MCF 10A (cell line): Measurements from ENCODE around the gene EXOG. TPM values are rescaled to one million over a fixed set of nuclear protein-coding genes. Genes with fewer than 3 reads are reported as not detected.

ENCODE experiments used
- BruUV-seq: library from RNA; stranded (reverse); fragments of 400-500 nt; replicated peaks from 2 replicates; lab custom pipeline; 2021; lab: Mats Ljungman, UMichigan
- CTCF ChIA-PET: fragments of 300-600 bp; sonication (Branson Sonifier 250); formaldehyde crosslinking; extraction: SDS; loops from one replicate; lab custom pipeline; 2021; ENCODE audit warnings: antibody characterized with exemption, inconsistent platforms; lab: Yijun Ruan, JAX
- POLR2A ChIA-PET: fragments of 300-600, 350-650 bp; sonication (Branson Sonifier 250); formaldehyde crosslinking; extraction: SDS; loops from one replicate; lab custom pipeline; 2020; ENCODE audit warnings: antibody characterized with exemption, inconsistent platforms; lab: Yijun Ruan, JAX
- DNase-seq: peaks from one replicate; pipeline ENCODE4 v3.0.0-alpha.2; 2018; ENCODE audit not compliant: unreplicated experiment
- H3K27ac Mint-ChIP-seq: one replicate; pipeline ENCODE4 v1.8.0; 2022; ENCODE audit warnings: mild to moderate bottlenecking, low read depth, mixed read lengths; ENCODE audit not compliant: unreplicated experiment
- H3K27me3 Mint-ChIP-seq: one replicate; pipeline ENCODE4 v1.8.0; 2022; ENCODE audit warnings: mixed read lengths; ENCODE audit not compliant: insufficient read depth, unreplicated experiment
- H3K36me3 Mint-ChIP-seq: one replicate; pipeline ENCODE4 v1.8.0; 2022; ENCODE audit warnings: mild to moderate bottlenecking, moderate library complexity, mixed read lengths; ENCODE audit not compliant: insufficient read depth, unreplicated experiment
- H3K4me1 Mint-ChIP-seq: one replicate; pipeline ENCODE4 v1.8.0; 2022; ENCODE audit warnings: mixed read lengths; ENCODE audit not compliant: insufficient read depth, unreplicated experiment
- H3K4me3 Mint-ChIP-seq: one replicate; pipeline ENCODE4 v1.8.0; 2022; ENCODE audit warnings: mild to moderate bottlenecking, moderate library complexity, mixed read lengths; ENCODE audit not compliant: unreplicated experiment
- H3K9me3 Mint-ChIP-seq: one replicate; pipeline ENCODE4 v1.8.0; 2022; ENCODE audit warnings: mixed read lengths; ENCODE audit not compliant: unreplicated experiment
- intact Hi-C: fragments of 100-400 bp; cut with micrococcal nuclease; formaldehyde crosslinking; loops from 2 replicates; pipeline ENCODE4 v1.14.1; 2022
- total RNA-seq: library from RNA; stranded (reverse); gene quantifications from 2 replicates; pipeline ENCODE4 v1.2.3, GENCODE V29; 2022
- TF ChIP-seq, protein P1 (sequence below): fragments of 200-600 bp; IDR thresholded peaks from one replicate; pipeline ENCODE4 v1.8.0; 2022; ENCODE audit warnings: antibody characterized with exemption, mild to moderate bottlenecking; ENCODE audit not compliant: unreplicated experiment

Gene EXOG
- total RNA-seq, 1 experiment from 2014 or later = 17.5 TPM

DNA sequence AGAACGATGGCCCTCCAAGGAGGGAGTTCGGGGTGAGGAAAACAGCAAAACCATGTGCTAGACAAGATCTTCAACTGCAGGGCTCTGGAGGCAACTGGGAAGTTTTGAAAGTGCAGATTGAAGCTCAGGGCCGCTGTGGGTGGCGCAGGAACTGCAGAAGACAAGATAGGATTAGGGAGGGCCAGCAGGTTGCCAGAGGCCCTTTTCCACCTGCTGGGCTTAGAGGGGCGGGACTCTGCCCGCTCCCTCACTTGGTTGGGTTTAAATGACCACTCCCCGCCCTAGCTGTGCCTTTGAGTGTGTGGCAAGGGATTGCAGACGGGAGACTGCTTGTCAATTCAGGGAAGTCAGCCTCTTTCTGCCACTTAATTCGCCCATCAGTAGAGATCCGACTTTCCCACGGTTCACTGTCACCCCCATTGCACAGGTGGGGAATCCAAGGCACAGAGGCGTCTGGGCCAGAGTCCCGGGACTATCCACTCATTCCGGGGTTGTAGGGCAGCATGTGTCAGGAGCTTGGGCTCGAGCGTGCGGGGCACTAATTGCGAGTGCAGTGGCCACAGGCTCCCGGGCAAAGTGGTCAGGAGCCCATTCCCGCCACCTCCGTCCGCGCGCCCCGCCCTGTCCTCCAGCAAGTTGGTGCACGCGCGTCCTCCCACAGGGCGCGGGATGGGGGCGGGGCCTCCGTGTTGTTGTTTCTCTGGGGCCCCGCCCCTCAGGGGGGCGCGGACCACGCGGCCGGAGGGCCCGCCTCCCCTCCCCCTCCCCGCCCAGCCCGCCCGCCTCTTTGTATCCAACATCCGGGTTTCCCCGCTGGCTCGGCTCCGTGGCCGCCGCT, 42.8 kb upstream of the EXOG start, which contains the start of gene ACVR2B:
TSS of gene ACVR2B (plus strand) at position 816 of the 838 bp plus-strand sequence. CDS start 433 bp downstream, outside the sequence.
- H3K27ac Mint-ChIP-seq = peak within 1 kb of the TSS; percentile 88
- no peaks in the 10 kb centered on the region for H3K27me3 Mint-ChIP-seq
- H3K4me3 Mint-ChIP-seq = peak within 1 kb of the TSS; percentile 89
- peak; percentile 79 for DNase-seq
- peaks cover 6% of the 10 kb centered on the region for H3K9me3 Mint-ChIP-seq
- ChIA-PET POLR2A (interaction anchor here (0.7 to 1.0 kb wide), 5 partner anchors 18 to 437 kb away, joined by 3 to 6 read pairs (median 3); partner anchors contain the start of genes ACAA1 and XYLB), CTCF (interaction anchor here (0.5 to 1.4 kb wide), 3 partner anchors 27 to 1258 kb away, joined by 4 to 7 read pairs (median 5); partner anchors contain the start of gene XYLB)
- H3K36me3 Mint-ChIP-seq = no peaks in the 10 kb centered on the region
- no TSS peak for BruUV-seq
- TF ChIP-seq, protein P1, sequence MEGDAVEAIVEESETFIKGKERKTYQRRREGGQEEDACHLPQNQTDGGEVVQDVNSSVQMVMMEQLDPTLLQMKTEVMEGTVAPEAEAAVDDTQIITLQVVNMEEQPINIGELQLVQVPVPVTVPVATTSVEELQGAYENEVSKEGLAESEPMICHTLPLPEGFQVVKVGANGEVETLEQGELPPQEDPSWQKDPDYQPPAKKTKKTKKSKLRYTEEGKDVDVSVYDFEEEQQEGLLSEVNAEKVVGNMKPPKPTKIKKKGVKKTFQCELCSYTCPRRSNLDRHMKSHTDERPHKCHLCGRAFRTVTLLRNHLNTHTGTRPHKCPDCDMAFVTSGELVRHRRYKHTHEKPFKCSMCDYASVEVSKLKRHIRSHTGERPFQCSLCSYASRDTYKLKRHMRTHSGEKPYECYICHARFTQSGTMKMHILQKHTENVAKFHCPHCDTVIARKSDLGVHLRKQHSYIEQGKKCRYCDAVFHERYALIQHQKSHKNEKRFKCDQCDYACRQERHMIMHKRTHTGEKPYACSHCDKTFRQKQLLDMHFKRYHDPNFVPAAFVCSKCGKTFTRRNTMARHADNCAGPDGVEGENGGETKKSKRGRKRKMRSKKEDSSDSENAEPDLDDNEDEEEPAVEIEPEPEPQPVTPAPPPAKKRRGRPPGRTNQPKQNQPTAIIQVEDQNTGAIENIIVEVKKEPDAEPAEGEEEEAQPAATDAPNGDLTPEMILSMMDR = no peak
- no peaks in the 10 kb centered on the region for H3K4me1 Mint-ChIP-seq
- intact Hi-C loops = no loop called here

DNA sequence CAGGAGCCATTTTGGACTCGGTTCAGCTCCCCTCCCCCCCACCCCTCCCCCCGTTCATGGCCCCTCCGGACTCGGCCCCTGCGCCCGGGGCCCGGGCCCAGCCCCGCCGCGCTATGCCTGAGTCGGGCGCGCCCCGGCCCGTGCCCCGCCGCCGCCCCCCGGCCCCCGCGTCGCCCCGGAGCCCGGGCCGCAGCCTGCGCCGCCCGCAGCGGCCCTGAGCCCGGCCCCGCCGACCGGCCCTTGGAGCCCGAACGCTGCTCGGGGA, 42.3 kb upstream of the EXOG start:
- ChIA-PET POLR2A (no interaction called here), CTCF (interaction anchor here (1.4 kb wide), 1 partner anchor 108 kb away, joined by 7 read pairs; the partner anchor contains the start of gene XYLB)
- no peaks in the 10 kb centered on the region for H3K36me3 Mint-ChIP-seq
- no TSS peak for BruUV-seq
- H3K4me3 Mint-ChIP-seq = peak overlapping the region; percentile 89
- H3K27ac Mint-ChIP-seq = no peak overlapping the region
- no peak for DNase-seq
- TF ChIP-seq, protein P1 = no peak
- H3K27me3 Mint-ChIP-seq = no peaks in the 10 kb centered on the region
- peaks cover 6% of the 10 kb centered on the region for H3K9me3 Mint-ChIP-seq
- peaks cover 5% of the 10 kb centered on the region for H3K4me1 Mint-ChIP-seq
- intact Hi-C loops = loop anchor here (2.0 kb wide), 1 partner anchor 107 kb away; the partner anchor contains the start of gene XYLB

DNA sequence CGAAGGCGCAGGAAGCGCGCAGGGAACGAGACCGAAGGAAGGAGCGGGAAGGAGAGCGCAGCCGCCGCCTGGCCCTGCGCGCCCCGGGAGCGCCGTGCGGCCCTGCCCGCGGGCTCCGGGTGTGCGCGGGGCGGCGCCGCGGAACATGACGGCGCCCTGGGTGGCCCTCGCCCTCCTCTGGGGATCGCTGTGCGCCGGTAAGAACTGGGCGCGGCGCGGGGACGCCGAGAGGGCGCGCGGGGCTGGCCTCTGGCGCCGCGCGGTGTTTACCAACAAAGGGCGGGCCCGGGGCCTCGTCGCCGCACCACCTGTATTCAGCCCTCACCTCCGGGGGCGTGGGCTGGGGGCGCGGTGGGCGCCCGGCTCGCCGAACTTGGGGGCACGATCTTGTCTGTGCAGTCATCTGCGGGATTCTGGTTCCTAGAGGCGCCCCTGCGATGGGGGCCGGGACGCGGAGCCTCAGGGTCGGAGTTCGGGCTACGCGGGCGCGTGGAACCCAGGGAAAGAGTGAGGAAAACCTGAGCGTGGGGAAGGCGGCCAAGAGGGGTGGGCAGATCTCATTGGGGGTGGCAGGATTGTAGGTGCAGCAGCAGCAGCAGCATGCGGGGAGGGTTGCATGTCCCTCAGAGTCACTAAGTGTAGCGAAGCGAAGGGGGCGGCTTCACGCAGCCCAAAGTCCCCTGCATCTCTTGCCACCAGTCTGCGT, 41.8 kb upstream of the EXOG start:
- peak overlapping the region; percentile 89 for H3K4me3 Mint-ChIP-seq
- CTCF ChIA-PET = interaction anchor here (2.4 kb wide), 1 partner anchor 108 kb away, joined by 27 read pairs; the partner anchor contains the start of gene XYLB
- TF ChIP-seq, protein P1 = no peak
- no TSS peak for BruUV-seq
- no peaks in the 10 kb centered on the region for H3K36me3 Mint-ChIP-seq
- H3K4me1 Mint-ChIP-seq = peaks cover 8% of the 10 kb centered on the region
- peak; percentile 27 for DNase-seq
- POLR2A ChIA-PET = interaction anchor here (0.8 to 1.3 kb wide), 5 partner anchors 25 to 110 kb away, joined by 3 to 4 read pairs (median 3); no protein-coding TSS in a partner anchor
- peaks cover 6% of the 10 kb centered on the region for H3K9me3 Mint-ChIP-seq
- H3K27me3 Mint-ChIP-seq = no peaks in the 10 kb centered on the region
- intact Hi-C loops = loop anchor here (2.0 kb wide), 1 partner anchor 108 kb away; the partner anchor contains the start of gene XYLB
- peak overlapping the region; percentile 88 for H3K27ac Mint-ChIP-seq
